ENCODE data around the gene UGDH.

DNA sequence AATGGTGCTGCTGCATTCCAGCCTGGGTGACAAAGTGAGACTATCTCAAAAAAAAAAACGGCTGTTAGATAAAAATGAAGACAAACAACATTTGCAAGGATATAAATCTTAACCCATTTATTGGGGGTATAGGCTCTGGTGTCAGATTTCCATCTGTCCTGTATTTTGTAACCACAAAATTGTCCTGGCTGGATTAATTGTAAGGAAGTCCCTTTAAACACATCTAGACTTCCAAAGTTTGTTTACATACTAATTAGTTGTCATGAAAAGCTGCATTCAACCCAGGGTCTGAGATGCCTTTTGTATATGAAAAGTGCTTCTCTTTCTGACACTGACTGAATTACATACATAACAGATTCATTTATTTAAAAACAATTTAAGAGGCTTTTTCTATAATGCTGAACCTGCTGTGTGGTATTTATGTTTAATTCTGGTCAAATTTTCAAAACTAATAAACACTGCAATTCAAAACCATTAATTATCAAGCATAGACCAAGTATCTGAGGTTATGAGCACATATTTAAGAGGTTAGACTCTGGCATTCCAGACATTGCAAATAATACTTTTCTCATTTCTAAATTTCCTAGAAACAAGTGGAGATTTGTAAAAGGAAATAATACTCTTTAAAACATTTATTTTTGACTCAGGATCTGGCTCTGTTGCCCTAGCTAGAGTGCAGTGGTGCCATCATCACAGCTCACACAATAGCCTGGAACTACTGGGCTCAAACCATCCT lies 17.5 kb upstream of the UGDH start:
- TF ChIP-seq CTCF (conservative IDR thresholded peaks at IDR 0.05 in 1 of 2, IDR thresholded peaks at IDR 0.05 in 1 of 2; ENCODE audit: extremely low read depth in 1 of 2, insufficient read depth in 1 of 2, low read depth in 1 of 2, low read length in 2 of 2) = no peak
- no peak for TF ChIP-seq EZH2 (IDR thresholded peaks at IDR 0.05; ENCODE audit: borderline replicate concordance, low read length)

All from mammary epithelial cell (primary cell).